ENCODE data around the gene GFRA4.

The GFRA4 gene

DNA sequence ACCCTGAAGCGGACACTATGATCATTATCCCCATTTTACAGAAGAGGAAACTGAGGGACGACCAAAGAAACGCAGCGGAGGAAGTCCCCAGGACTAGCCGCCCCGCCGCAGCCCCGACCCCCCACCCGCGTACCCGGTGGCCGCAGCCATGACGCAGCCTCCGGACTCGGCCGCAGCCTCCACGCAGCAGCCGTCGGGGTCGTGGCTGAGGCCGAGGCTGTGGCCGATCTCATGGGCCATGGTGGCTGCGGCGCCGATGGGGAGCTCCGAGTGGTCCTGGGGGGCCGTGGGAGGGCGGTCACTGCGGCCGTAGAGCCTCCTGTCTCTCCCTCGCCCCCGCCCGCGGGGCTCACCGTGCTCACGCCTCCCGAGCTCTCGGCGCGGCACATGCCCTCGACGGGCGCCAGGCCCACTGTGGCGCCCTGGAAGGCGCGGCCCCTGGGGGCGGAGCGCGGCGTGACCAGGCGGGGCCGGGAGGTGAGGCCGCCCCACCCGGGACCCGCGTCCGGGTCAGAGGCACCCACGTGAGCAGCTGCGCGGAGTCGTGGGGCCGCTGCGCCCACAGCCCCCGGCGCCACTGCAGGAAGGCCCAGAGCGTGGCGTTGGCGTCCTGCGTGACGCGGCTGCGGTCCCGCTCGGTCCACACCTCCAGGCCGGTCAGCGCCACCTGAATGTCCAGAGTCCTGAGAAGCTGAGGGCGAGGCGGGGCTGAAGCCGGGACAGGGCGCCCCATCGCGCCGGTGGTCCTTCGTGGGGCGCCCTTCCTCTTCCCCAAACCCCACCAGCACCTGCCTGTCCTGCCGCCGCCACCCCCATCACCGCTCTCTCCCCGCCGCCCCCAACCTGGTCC, 10.2 kb upstream of the GFRA4 start:
- DNase-seq (ENCODE audit: low read depth), result no peak

DNA sequence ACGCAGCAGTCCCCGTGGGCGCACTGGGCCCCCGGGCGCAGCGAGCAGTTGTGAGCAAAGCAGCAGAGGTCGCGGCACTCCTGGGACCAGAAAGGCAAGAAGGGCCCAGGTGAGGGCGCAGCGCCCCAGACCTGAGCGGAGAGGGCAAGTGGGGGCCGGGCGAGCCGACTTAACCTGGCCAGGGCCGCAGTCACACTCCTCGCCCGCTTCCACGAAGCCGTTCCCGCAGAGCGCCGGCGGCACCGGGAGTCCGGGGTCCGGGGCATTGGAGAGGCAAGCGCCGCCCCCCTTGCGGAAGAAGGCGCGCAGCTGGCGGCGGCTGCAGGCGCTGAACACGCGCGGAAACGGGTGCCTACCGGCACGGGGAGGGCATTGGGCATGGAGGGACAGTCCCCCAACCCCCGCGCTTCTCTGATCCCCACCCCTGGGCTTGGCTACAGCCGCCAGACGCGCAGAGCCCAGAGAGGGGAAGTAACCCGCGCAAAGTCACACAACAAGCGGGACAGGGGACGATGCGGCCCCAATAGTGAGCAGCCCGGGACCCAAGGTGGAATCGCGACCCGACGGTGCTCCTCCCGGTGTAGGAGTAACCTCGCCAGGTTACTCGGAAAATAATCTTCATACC, 9.5 kb upstream of the GFRA4 start:
- DNase-seq (ENCODE audit: low read depth), result no peak

DNA sequence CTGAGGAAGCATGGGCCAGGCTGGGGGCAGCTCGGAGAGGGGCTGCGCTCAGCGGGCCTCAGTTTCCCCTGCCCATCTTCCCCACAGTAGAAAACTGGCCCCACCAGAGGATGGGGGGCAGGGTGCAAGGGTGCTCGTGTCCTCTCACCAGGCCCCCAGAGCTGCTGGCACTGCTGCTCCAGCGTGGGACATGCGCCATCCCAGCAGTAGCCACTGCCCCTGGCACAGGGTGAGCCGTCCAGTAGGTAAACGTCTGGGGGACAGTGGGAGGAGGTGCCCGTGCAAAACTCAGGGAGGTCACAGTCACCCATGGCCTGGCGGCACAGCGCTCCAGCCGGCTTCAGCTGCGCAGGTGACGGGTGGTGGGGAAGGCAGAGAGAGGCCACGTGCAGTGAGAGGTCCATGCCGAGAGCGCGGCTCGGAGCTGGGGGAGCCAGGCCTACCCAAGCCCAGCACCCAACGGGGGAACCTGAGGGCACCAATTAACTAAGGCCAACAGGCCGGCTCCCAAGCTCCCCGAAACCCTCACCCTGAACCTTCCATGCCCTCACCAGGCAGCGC, 8.9 kb upstream of the GFRA4 start:
- no peak for DNase-seq (ENCODE audit: low read depth)

DNA sequence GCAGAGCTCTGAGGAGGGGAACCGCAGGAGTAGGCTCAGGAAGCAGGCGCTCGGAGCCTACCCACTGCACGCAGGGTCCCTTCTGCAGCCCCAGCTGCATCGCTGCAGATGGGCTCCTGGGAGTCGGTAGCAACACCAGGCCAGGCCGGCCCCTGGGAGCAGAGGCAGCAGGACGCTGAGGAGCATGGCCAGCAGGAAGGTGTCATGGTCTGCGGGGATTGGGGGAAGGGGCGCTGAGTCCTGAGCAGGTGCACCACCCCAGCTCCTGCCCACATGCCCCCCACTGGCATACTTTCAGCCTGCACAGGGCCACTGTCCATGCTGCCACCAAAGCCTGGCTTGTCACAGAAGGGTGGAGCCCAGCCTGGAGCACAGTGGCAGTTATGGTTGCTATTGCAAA, 7.7 kb upstream of the GFRA4 start:
- DNase-seq (ENCODE audit: low read depth), result no peak

DNA sequence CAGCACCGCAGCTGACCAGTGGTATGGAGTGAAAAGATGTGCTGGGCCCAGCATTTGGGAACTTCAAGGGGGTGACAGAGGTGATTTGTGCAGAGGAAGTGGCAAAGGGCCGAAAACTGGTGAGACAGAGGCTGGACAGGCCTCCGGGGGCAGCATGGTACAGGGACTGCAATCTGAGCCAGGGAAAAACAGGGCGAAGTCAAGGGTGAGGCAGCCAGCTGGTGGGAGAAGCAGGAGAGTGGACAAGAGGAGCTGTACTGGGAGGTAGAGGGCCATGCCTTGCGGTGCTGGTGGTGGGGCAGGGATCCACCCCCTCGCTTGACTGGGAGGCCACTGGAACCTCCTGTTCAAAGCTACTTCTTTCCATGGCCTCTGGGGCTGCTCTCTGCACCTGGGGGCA, 7.3 kb upstream of the GFRA4 start:
- no peak for DNase-seq (ENCODE audit: low read depth)

DNA sequence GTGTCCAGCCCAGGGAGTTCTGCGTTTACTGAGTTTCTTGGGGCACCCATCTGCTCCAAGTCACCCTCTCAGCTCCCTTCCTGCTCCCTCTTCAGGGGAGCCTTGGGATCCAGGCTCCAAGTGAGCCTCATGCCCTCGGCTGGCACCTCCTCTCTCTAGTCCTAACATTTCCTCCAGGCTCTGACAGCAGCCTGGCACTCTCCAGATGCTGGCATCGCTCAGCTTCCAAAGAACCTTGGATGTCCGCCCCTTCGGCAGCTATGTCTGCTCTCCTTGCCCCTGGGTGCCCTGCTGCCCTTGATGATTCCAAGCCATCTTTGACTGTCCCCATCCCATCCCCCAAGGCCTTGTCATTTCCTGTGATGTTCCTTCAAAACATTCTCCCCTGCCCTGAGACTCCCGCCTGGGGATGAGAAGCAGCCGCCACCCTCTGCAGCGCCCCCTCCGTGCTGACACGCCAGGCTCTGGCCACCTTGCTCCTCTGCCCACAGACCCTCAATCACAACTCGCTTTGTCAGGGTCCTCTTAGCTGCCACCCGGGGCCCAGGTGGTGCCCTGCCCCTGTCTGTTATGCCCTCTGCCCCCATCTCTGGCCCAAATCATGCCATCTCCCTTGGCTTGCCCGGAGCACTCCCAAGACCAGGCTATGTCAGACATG, 6.6 kb upstream of the GFRA4 start:
- DNase-seq (ENCODE audit: low read depth), result no peak

DNA sequence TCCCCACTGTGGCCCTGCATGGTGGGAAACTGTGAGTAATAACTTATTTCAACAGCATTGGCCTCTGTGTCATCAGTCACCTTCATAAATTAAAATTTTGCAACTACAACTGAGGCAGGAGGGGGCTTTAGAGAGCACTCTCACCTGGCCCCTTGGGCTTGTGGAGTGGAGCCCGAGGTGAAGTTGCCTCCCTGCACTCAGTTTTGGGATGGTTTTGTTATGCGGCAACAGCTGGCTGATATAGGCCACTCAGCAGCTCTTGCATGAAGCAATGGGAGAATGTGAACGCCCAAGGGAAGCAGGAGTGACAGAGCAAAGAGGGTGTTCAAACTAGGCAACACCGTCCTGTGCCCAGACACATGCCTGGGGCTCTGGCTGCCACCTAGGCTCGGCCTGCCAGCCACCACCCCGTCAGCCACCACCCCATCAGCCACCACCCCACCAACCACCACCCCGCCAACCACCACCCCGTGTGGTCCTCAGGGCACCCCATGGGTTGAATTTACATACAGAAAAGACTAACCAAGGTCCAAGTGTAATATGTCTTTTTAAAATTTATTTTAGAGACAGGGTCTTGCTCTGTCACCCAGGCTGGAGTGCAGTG, 4.3 kb upstream of the GFRA4 start:
- no peak for DNase-seq (ENCODE audit: low read depth)

DNA sequence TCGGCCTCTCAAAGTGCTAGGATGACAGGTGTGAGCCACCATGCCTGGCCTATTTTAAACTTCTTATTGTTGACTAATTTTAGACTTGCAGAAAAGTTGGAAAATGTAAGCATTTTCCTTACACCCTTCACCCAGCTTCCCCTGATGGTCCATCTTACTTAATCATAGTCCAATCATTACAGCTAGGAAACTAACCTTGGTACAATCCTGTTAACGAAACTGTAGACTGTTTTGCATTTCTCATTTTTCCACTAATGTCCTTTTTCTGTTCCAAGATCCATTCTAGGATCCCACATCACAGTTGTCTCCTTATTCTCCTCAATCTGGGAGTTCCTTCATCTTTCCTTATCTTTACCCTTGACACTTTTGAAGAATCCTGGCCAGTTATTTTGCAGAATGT, 659 bp upstream of the GFRA4 start:
- no peak for DNase-seq (ENCODE audit: low read depth)

DNA sequence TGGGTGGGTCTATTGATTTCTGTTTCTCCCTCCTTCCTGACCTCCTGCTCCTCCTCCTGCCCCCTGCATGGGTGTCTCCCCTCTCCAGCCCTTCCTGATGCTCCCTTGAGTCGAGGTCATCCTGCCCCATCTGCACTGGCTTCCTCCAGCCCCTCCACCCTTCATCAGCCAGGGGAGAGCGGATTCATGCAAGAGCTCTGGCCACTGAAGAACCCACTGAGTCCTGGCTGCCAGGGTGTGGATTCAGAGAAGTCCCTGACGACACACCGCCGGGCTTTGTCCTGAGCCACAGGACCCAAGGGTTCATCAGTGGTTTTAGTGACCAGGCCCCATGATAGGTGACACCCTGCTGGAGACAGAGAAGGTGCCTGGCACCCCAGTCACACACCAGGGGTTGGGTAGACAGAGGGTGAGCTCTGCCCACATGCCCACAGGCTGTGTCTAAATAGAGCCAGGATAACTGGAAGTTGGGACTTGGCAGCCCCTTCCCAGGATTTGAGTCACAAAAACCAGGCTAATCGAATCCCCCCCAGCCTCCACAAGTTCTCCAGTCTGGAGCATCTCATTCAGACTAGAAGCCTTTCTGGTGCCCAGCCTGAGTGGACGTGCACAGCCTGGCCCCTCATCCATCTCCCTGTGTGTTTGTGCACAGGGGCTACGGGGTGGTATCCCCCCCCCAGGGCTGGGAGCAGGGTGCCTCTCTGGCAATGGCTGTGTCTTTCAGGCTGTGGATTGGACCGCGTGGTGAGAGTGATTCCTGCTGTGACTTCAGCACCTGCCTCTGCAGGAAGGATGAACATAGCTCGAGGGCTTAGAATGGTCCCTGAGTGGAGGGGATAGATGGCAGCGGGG, 1.2 kb downstream of the GFRA4 start:
- no peak for DNase-seq (ENCODE audit: low read depth)

DNA sequence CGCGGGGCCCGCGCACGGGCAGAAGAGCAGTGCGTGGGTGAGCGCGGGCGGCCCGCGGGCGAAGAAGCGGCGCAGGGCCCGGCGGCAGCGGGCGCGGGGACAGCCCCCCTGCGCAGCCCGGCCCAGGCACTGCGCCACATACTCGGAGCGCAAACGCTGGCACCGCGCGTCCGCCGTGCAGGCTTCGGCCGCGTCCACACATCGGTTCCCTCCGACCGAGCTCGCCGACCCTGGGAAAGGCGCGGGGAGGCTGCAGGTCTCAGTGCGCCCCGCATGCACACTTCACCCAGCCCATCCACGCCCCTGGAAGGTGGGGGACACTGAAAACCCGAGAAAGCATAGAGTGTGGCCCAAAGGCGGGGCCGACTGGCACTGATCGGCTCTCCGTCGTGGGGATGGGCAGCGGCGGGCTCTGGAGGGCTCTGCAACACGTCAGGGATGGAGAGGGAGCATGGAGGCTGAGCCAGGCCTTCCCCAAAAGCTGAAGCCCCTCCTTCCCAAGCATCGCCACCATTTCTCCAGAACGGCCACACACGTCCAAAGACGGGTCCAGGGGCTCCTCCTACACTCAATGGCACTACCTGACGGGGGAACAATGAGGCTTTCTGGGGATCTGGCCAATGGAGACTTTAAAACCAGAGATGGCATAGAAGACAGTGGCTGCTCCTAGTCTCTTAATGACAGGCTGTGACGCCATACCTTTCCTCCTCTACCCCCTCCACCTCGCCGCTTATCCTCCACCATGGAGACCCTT, 2.0 kb downstream of the GFRA4 start:
- DNase-seq (ENCODE audit: low read depth), result no peak

DNA sequence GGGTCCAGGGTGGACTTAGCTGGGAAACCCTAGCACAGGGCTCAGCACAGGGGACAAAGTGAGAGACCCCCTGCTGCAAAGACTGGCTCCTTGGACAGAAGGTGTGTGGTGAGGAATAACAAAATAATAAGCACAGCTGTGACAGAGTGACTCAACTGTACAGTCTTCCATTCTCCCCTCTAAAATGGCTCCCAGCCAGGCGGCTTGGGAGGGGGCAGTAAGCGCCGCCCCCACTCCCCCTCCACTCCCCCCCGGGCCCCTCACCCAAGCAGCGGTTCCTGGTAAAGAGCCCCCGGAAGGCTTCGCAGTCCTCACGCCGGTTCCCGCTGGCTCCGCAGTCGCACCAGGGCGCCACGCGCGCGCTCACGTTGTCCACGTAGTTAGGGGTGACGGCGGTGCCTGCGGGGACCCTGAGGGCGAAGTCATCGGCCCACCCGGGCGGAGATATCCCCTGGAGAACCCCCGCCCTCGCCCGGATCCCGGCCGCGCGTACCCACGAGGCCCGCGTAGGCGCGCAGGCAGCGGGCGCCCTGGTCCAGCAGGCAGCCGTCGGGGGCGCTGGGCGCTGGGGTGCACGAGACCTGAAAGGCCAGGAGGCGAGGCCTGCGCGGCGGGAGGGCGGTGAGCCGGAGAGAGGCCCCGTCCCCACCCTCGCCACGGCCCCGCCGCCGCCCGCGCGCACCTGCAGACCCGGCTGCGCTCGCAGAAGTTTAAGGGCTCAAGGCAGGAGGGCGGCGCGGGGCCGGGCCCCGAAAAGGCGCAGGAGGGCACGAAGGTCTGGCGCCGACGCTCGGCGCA, 2.7 kb downstream of the GFRA4 start:
- DNase-seq (ENCODE audit: low read depth), result no peak

DNA sequence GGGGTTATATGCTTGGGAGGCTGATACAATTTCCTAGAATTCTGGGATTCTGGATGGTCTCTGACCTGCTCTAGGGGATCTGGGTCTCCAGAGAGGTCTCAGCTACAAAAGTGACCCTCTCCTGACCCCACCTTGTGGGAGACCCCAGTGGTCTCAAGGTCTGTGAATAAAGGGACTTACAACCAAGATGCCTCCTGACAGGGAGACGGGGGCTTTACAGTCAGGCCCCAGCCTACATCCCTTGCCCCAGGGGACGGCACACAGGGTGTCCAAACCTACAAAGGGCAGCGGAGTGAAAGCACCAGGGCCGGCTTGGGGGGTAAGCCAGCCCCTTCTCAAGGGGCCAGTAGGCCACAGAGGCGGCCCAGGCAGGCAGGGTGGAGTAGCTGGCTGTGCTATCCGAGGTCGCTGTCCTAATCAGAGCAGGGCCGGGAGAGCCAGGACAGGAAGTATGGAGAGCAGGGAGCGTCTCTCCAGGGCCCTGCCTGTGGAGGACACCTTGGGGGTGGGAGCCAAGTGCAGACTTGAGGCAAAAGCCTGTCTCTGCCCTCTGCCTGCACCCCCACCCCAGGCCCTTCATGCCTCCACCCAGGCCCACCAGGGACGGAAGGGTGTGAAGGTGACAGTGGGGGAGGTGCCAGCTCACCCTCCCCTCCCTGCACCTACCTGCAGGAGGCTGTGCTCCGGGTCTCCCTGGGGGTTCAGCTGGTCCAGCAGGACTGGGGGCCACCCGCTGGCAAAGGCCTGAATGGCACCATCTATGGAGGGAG, 3.5 kb downstream of the GFRA4 start:
- DNase-seq (ENCODE audit: low read depth), result no peak

DNA sequence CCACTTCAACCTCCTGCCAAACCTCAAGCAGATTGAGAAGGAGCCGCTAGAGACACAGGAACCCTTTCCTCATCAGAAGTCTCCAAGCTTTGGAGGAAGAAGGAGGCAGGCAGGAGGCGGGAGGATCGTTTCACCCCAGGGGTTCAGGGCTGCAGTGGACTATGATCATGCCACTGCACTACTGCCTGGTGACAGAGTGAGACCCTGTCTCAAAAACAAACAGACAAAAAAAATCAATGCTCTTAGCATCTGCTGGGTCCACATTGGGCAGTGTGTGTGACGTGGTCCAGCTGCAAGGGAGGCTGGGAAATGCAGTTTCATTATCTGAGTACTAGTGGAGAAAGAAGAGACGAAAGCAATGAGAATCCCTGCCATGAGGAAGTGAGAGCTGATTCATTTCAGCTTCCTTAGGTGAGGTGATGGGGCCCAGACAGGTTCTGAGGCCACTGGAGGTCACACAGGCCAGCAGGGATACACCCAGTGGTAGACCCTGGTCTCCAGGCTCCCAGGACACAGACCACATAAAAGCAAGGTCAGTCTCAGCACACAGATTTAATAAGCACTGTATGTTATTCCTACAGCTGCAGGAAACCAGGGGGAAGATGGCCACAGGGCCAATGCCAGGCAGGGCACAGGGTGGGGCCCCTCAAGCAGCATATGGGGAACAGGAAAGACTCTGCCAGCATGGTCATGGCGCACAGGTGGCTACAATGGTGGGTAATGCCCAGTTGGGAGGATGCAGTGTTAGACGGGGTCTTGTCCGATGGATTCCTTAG, 4.3 kb downstream of the GFRA4 start:
- DNase-seq (ENCODE audit: low read depth), result no peak

DNA sequence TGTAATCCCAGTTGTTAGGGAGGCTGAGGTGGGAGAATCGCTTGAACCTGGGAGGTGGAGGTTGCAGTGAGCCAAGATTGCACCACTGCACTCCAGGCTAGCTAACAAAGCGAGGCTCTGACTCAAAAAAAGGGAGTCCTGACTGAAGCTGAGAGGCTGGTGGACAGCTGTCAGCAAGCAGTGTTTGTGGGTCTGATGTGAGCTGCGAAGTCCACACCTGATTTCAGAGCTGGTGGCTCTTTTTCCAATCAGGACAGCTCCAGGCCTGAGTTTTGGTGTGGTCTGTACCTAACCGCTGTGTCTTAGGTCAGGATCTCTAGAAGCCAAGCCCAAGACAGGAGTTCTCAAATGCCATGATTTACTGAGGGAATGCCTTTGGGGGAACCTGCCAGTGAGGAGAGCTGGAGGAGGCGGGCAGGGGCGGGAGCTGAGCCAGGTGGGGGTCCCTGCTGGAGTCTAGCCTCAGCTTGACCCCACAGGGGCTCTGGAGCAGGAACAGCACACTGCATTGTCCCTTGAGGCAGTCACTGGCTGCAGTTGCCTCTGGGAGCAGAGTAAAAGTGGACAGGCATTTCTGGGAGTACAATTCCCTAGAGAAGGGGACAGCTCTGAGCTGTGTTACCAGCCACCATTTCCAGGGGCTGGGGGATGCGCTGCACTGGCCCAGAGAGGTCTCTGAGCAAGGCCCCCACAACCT, 5.0 kb downstream of the GFRA4 start:
- DNase-seq (ENCODE audit: low read depth), result no peak

DNA sequence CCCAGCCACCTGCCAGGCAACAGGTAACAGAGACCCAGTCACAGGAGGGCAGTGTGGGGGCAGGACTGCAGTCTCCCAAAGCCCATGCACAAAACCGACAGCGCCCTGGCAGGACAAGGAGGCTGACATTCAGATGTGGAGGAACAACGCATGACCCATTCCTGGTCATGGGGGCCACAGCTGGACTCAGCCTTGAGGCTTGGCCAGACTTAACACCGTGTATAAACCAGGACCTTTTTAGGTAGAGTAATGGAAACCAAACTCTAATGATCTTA, 8.1 kb downstream of the GFRA4 start:
- DNase-seq (ENCODE audit: low read depth), result no peak

DNA sequence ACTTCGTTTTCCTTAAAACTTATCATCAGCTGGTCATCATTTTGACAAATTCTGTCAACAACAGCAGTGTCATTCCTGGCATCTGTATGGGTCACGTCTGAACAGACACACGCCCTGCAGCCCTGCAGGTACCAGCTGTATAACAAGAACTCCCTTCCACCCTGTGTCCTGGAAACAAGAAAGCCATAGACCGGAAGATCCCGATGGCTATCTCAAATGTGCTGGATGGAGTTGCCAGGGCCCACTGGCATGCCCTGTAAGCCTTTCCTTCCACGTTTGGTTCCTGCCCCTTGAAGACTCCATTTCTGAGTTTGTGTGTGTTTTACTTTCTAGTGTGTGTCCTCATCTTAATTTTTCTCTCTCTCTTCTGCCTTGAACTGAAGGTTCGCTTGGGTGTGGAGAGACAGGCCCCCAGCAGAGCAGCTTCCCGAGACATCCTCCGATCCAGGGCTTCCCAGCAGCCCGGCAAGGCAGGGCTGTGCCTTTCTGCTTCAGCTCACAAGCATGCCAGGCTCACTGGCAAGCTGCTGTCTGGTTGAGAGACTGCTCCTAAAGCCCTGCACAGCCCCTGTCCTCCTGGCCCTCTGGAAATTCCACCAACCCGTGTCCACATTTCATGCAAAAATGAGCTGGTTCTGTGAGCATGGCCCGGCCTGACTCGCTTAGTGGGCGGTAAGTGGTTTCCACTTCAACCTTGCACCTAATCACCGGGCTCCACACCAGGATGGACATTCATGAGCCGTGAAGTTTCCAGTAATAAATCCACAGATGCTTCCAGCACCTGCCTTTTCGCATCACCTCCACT, 8.7 kb downstream of the GFRA4 start:
- no peak for DNase-seq (ENCODE audit: low read depth)

DNA sequence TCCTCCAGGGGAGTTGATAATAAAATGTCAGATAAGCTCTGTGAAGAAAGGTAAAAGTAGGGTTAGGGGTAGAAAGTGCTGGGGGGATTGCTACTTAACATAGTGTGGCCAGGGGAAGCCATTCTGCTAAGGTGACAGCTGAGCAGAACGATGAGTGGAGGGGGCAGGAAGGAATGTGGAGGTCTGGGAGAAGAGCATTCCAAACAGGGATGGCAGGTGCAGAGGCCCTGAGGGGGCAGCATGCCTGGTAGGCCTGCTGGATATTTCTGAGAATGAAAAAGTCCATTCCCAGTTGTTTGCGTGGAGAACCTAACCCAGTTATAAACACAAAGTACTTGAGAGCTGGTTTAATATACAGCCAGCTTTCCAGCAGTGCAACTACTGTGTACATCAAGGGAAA, 9.3 kb downstream of the GFRA4 start:
- DNase-seq (ENCODE audit: low read depth), result no peak
